Erythroblast (primary cell): ENCODE data around the gene RAB30.

Experiments
- GATA1 ChIP-seq: IDR thresholded peaks from 2 replicates; pipeline ENCODE4 v1.6.1; 2011; ENCODE audit warnings: low read depth, mild to moderate bottlenecking, control low read depth, low read length, moderate library complexity
- POLR2A ChIP-seq: IDR thresholded peaks from 2 replicates; pipeline ENCODE4 v1.6.1; 2011; ENCODE audit warnings: mild to moderate bottlenecking, low read length

DNA sequence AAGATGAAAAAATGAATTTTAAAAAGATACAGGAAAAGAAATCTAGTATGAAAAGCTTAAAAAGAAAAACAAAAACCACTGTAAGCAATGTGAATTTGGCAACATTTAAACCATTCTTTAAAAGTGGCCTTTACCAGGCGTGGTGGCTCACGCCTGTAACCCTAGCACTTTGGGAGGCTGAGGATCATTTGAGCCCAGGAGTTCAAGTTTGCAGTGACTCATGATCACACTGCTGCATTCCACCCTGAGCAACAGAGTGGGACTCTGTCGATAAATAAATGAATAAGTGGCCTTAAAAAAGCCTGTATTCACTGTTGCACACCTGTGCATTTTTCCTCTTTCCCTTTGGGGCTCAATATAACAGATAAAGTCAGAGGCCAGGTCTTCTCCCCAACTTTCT lies 69.2 kb downstream of the RAB30 start:
- TF ChIP-seq POLR2A, result no peak
- TF ChIP-seq GATA1, result no peak
